Stimulated activated CD4-positive, alpha-beta T cell treated with anti-CD3 and anti-CD28 coated beads, Interleukin-12 subunit alpha, Interleukin-12 subunit beta, amount 100 ng/mL, for 24 hours (primary cell): ENCODE results near the gene CYP17A1.
"Not testable (repeated sequence)": the region's sequence is repeated elsewhere in the genome, so short reads cannot be mapped to it uniquely, and the experiment has no call there.

Source experiments
- DNase-seq, 2 experiments: peaks; one replicate each; pipeline ENCODE4 v3.0.0-alpha.2; 2020; ENCODE audit warnings: low read depth in 2 of 2

The CYP17A1 gene, protein sequence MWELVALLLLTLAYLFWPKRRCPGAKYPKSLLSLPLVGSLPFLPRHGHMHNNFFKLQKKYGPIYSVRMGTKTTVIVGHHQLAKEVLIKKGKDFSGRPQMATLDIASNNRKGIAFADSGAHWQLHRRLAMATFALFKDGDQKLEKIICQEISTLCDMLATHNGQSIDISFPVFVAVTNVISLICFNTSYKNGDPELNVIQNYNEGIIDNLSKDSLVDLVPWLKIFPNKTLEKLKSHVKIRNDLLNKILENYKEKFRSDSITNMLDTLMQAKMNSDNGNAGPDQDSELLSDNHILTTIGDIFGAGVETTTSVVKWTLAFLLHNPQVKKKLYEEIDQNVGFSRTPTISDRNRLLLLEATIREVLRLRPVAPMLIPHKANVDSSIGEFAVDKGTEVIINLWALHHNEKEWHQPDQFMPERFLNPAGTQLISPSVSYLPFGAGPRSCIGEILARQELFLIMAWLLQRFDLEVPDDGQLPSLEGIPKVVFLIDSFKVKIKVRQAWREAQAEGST

GRCh38 chr10:102837230-102837721 is at the start of gene CYP17A1:
TSS of gene CYP17A1 (minus strand) at chr10:102837413. CDS start at chr10:102837361, 52 bp downstream.
- no peak for DNase-seq

GRCh38 chr10:102880256-102880655 is 43.0 kb upstream of the CYP17A1 start:
- no peak for DNase-seq

GRCh38 chr10:102878629-102879028 is 41.4 kb upstream of the CYP17A1 start:
- no peak for DNase-seq

DNA sequence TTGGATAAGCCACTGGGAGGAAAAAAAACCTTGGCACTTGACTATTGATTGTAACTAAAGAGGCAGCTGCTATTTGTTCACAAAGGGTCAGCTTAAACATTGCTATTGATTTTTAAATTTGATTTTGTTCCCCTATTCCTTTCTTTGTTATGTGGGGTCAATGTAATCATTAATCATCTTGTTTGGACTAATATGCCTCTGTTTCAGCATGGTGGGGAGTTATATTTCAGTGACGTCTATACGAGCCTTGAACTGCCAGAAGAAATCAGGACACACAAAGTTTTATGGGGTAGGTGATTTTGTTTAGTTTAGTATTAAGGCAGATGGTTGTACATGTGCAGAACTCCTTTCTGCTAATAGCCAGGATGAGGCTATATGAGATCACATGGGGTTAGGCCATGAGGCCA is 39.5 kb upstream of the CYP17A1 start:
- DNase-seq = no peak

DNA sequence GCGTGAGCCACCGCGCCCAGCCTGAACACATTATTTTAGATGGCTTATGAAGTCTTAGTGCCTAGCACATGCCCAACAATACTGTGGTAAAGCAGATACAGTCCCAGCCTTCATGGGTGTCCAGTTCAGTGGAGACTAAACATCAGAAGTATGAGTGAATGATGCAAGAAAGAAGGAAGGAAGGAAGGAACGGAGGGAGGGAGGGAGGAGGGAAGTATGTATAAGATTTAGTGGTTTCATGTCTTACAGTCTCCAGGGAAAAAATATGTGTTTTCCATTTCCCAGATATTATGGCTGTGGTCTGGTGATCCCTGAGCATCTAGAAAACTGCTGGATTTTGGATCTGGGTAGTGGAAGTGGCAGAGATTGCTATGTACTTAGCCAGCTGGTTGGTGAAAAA is 35.0 kb upstream of the CYP17A1 start:
- no peak for DNase-seq

DNA sequence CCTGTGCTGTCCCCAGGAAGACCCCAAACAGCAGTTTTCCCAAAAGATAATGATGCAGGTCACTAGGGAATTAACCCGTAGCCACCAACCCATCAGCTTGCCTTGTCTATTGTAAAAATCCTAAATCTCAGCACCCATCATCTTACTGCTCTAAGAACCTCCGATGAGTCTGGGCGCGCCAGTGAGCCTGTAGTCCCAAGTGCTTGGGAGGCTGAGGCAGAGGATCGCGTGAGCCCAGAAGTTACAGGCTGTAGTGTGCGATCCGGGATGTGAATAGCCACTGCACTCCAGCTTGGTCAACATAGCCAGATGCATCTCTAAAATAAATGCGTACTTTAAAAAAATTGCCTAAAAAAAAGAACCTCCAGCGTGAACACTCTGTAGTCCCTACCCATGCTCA is 33.0 kb upstream of the CYP17A1 start:
- no peak for DNase-seq

DNA sequence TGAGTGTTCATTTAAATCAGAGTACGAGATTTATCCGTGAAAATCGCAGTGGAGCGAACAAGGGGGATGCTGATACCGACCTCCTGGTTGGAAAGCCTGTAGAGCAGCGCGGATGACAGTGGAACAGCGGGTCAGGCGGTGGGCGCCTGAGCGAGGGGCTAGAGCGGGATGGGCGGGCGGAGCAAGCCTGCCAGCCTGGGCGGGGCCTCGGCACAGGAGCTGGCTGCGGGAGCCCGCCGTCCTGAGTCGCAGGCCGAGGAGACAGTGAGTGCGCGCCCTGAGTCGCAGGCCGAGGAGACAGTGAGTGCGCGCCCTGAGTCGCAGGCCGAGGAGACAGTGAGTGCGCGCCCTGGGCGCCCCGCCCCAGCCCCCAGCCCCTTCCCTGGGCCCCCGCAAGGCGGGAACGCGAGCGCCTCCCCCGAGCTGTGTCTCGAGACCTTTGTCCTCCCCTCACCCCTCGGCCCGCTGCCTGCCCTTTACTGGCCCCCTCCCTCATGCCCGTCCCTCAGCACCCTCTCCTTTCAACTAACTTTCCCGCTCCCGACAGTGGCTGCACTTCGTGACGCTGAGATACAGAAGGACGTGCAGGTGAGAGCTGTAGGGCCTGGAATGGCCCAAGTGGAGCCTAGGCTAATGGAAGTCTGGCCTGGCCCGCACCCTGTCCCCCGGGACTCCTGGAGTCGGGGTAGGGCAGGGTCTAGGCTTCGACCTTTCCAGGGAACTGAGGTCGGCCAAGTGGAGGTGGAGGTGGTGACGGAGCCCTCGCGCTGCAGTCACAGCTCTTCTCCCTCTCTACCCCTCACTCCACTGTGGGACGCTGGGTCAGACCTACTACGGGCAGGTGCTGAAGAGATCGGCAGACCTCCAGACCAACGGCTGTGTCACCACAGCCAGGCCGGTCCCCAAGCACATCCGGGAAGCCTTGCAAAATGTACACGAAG is 32.3 kb upstream of the CYP17A1 start, which contains the start of gene AS3MT:
Gene AS3MT, plus strand, starts transcription at position 213 of the 941 bp plus-strand sequence. Its CDS starts 123 bp downstream, at position 336.
- peak in 1 of 2 experiments; percentile 3 for DNase-seq

DNA sequence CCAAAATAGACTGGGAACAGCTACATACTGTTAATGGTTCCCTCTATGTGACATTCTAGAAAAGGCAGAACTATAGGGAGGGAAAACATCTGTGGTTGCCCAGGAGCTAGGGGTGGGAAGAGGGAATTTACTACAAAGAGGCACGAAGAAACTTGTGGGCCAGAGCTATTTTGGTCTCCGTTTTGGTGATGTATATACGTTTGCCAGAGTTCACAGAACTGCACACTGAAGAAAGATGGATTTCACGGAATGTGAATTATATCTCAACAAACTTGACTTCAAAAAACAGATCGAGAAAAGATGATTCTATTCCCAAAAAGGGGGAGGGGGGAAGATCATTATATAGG is 31.7 kb upstream of the CYP17A1 start:
- no peak for DNase-seq

DNA sequence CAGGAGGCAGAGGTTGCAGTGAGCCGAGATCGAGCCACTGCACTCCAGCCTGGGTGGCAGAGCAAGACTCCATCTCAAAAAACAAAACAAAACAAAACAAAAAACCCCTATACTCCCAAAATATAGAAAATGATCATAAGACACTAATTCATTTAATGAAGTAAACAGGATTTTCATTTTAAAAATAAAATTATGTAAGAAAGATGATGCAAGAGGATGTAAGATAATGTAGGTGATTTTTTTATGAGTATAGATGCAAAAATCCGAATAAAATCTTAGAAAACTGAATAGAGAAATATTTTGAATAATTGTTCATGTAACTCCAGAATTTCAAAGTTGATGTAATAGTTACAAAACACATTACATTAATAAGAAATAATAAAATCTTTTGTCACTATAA is 28.4 kb upstream of the CYP17A1 start:
- DNase-seq = no peak

DNA sequence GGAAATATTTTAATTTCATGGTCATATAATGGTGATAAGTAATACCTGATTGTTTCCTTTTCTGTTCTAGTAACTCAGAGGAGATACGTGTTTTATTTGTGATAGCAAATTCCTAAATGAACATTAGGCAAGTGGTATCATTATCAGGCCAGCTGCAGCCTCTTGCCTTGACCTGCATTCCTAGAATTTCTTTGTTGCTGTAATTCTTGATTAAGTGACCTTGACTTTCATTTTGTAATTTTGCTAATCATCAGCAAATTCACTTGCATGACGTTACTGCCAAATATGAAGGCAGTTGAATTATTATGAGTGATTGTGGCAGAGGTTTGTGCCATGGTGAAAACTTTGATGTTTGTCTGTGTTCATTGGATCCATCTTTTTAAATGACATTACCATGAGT is 26.4 kb upstream of the CYP17A1 start:
- DNase-seq = no peak

GRCh38 chr10:102859911-102860310 is 22.7 kb upstream of the CYP17A1 start:
- no peak for DNase-seq

GRCh38 chr10:102856758-102857424 is 19.7 kb upstream of the CYP17A1 start:
- DNase-seq = no peak

GRCh38 chr10:102855731-102856436 is 18.7 kb upstream of the CYP17A1 start:
- DNase-seq = not testable (repeated sequence)

DNA sequence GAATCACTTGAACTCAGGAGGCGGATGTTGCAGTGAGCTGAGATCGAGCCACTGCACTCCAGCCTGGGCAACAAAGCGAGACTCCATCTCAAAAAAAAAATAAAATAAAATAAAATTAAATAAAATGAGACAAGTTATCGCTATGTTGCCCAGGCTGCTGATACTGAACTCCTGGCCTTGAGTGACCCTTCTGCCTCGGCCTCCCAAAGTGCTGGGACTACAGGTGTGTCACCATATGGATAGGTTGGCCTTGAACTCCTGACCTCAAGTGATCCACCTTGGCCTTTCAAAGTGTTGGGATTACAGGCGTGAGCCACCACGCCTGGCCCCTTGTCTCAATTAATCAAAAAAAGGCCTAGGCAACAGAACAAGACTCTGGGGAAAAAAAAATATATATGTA is 16.0 kb upstream of the CYP17A1 start:
- DNase-seq = not testable (repeated sequence)

DNA sequence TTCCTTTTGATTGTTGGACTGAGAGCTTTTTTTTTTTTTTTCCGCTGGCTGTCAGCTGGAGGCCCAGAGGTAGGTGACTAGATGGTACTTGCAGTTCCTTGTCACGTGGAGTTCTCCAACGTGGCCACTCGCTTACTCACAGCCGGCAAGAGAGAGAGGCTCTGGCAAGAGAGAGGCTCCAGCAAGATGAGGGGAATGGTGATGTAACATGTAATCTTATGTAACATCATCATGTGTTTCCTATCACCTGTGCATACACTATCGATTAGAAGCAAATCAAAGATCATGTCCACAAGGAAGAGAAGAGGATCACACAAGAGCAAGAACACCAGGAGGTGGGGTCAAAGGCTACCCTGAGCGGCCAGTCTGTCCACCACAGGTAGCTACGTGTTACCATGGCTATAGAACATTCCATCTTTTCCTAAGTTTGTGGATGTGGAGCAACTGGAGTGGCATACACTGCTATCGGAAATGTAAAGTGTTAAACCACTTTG is 12.9 kb upstream of the CYP17A1 start:
- DNase-seq = no peak

DNA sequence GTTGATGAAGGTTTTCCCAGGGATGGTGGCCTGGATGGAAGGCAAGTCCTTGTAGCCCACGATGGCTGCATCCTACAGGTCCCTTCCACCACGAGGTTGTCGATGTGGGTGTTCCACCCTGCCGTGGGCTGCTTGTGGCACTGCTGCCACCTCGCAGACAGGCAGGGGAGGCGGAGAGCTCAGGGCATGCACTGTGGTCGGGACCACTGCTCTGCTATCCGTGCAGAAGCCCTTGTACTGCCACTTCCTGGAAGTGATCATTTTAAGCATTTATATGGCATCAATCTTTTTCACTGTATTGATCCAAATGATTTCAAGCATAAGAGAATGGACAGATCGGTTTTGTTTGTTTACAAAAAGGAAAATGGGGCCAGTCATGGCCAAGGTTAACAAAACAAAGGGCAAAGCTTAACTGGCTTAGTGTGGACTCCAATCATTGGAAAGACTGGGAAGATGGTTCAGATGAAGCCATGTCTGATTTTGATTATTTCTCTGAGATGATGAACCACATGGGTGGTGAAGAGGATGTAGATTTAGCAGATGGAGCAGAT is 8.2 kb upstream of the CYP17A1 start:
- DNase-seq = no peak

GRCh38 chr10:102844190-102844776 is 7.1 kb upstream of the CYP17A1 start:
- not testable (repeated sequence) for DNase-seq

- DNase-seq = not testable (repeated sequence)
Measured at GRCh38 chr10:102843139-102843538, 5.9 kb upstream of the CYP17A1 start.

GRCh38 chr10:102841827-102842345 is 4.7 kb upstream of the CYP17A1 start:
- DNase-seq = no peak
